PC-3 (cell line): ENCODE results near the gene ENPP1. TPM values are rescaled to one million over a fixed set of nuclear protein-coding genes. Genes with fewer than 3 reads are reported as not detected.

Experiments
- ATAC-seq: fragments of 200-7000 bp; cut with Tn5 transposase; 2 replicates; pipeline ENCODE4 v1.9.1; 2020; ENCODE audit warnings: mild to moderate bottlenecking, moderate library complexity
- BruUV-seq: library from RNA; stranded (reverse); fragments of 400-500 nt; replicated peaks from 2 replicates; lab custom pipeline; 2021; lab: Mats Ljungman, UMichigan
- CTCF ChIA-PET: fragments of 300-600 bp; sonication (Branson Sonifier 250); formaldehyde crosslinking; loops from one replicate; lab custom pipeline; 2022; ENCODE audit warnings: antibody characterized with exemption; lab: Charles Lee
- POLR2A ChIA-PET: fragments of 300-600 bp; sonication (Branson Sonifier 250); formaldehyde crosslinking; loops from one replicate; lab custom pipeline; 2022; ENCODE audit warnings: antibody characterized with exemption; ENCODE audit not compliant: unreplicated experiment; lab: Charles Lee
- DNase-seq: peaks from one replicate; pipeline ENCODE4 v3.0.0-alpha.2; 2015
- H2AFZ ChIP-seq: fragments of 300-600 bp; sonication (generic); 2 replicates; pipeline ENCODE4 v1.6.0; 2016; ENCODE audit warnings: antibody characterized with exemption, low read length
- H3F3A ChIP-seq: fragments of 300-600 bp; sonication (generic); one replicate; pipeline ENCODE4 v1.6.0; 2017; ENCODE audit warnings: antibody characterized with exemption, low read length, control low read depth, mild to moderate bottlenecking; ENCODE audit not compliant: unreplicated experiment
- H3K27ac ChIP-seq: fragments of 300-600 bp; sonication (generic); 2 replicates; pipeline ENCODE4 v1.5.1; 2016; ENCODE audit warnings: mild to moderate bottlenecking, low read length
- H3K27me3 ChIP-seq: fragments of 300-600 bp; sonication (generic); 2 replicates; pipeline ENCODE4 v1.6.1; 2016; ENCODE audit warnings: low read length, mixed read lengths
- H3K36me3 ChIP-seq: fragments of 300-600 bp; sonication (generic); 2 replicates; pipeline ENCODE4 v1.6.1; 2016; ENCODE audit warnings: low read depth, mixed run types, low read length, mixed read lengths
- H3K4me1 ChIP-seq: fragments of 300-600 bp; sonication (generic); 2 replicates; pipeline ENCODE4 v1.5.1; 2016; ENCODE audit warnings: low read length; ENCODE audit not compliant: insufficient read depth
- H3K4me2 ChIP-seq: fragments of 300-600 bp; sonication (generic); 2 replicates; pipeline ENCODE4 v1.6.0; 2016; ENCODE audit warnings: low read length
- H3K4me3 ChIP-seq: fragments of 300-600 bp; sonication (generic); 2 replicates; pipeline ENCODE4 v1.5.1; 2016; ENCODE audit warnings: mild to moderate bottlenecking, low read length, mixed read lengths
- H3K79me2 ChIP-seq: fragments of 300-600 bp; sonication (generic); 2 replicates; pipeline ENCODE4 v1.6.1; 2017; ENCODE audit warnings: low read length, mixed read lengths
- H3K9ac ChIP-seq: fragments of 300-600 bp; sonication (generic); 2 replicates; pipeline ENCODE4 v1.6.0; 2016; ENCODE audit warnings: mild to moderate bottlenecking, low read length
- H3K9me2 ChIP-seq: fragments of 300-600 bp; sonication (generic); replicated peaks from 2 replicates; pipeline ENCODE4 v1.6.1; 2016; ENCODE audit warnings: mixed run types, low read length, mixed read lengths
- H3K9me3 ChIP-seq: fragments of 300-600 bp; sonication (generic); 2 replicates; pipeline ENCODE4 v1.6.1; 2016; ENCODE audit warnings: low read length, mixed read lengths
- H4K20me1 ChIP-seq: fragments of 300-600 bp; sonication (generic); 2 replicates; pipeline ENCODE4 v1.6.1; 2016; ENCODE audit warnings: low read length, mixed read lengths
- EZH2 ChIP-seq: fragments of 300-600 bp; sonication (generic); IDR thresholded peaks from one replicate; pipeline ENCODE4 v1.6.1; 2017; ENCODE audit warnings: antibody characterized with exemption, mild to moderate bottlenecking, low read length; ENCODE audit not compliant: unreplicated experiment
- EZH2phosphoT487 ChIP-seq: fragments of 300-600 bp; sonication (generic); IDR thresholded peaks from 2 replicates; pipeline ENCODE4 v1.6.1; 2018; ENCODE audit warnings: mild to moderate bottlenecking, antibody characterized with exemption, low read length, borderline replicate concordance
- intact Hi-C: fragments of 100-400 bp; cut with micrococcal nuclease; formaldehyde crosslinking; loops from 2 replicates; pipeline ENCODE4 v1.9.0; 2023
- total RNA-seq: library from RNA; depleted of rRNA; stranded (reverse); fragments of >200 nt; gene quantifications from 2 replicates; pipeline ENCODE4 v1.2.3, GENCODE V29; 2014
- TF ChIP-seq, protein P1 (sequence below): fragments of 300-600 bp; sonication (generic); conservative IDR thresholded peaks from 2 replicates; pipeline ENCODE4 v1.5.1; 2017; ENCODE audit warnings: antibody characterized with exemption, low read depth, mild to moderate bottlenecking, low read length

The ENPP1 gene
- total RNA-seq, 1 experiment from 2014 or later = 5.1 TPM

GRCh38 chr6:131821010-131821807 is 13.4 kb downstream of the ENPP1 start:
- no peaks in the 10 kb centered on the region for H3K27me3 ChIP-seq
- H3K4me2 ChIP-seq = no peak overlapping the region
- no peaks in the 10 kb centered on the region for H3F3A ChIP-seq
- H2AFZ ChIP-seq = no peak overlapping the region
- intact Hi-C loops = no loop called here
- no peaks in the 10 kb centered on the region for H3K9me2 ChIP-seq
- H4K20me1 ChIP-seq = no peaks in the 10 kb centered on the region
- ChIA-PET CTCF (interaction anchor here (0.6 kb wide), 1 partner anchor 476 kb away, joined by 4 read pairs; no protein-coding TSS in a partner anchor), POLR2A (no interaction called here)
- H3K4me1 ChIP-seq = peaks cover 5% of the 10 kb centered on the region
- no peak overlapping the region for H3K4me3 ChIP-seq
- TF ChIP-seq EZH2phosphoT487 (no peak), EZH2 (no peak)
- TF ChIP-seq, protein P1, sequence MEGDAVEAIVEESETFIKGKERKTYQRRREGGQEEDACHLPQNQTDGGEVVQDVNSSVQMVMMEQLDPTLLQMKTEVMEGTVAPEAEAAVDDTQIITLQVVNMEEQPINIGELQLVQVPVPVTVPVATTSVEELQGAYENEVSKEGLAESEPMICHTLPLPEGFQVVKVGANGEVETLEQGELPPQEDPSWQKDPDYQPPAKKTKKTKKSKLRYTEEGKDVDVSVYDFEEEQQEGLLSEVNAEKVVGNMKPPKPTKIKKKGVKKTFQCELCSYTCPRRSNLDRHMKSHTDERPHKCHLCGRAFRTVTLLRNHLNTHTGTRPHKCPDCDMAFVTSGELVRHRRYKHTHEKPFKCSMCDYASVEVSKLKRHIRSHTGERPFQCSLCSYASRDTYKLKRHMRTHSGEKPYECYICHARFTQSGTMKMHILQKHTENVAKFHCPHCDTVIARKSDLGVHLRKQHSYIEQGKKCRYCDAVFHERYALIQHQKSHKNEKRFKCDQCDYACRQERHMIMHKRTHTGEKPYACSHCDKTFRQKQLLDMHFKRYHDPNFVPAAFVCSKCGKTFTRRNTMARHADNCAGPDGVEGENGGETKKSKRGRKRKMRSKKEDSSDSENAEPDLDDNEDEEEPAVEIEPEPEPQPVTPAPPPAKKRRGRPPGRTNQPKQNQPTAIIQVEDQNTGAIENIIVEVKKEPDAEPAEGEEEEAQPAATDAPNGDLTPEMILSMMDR = no peak
- no TSS peak for BruUV-seq
- no peaks in the 10 kb centered on the region for H3K79me2 ChIP-seq
- H3K9ac ChIP-seq = no peak overlapping the region
- ATAC-seq = no peak
- no peaks in the 10 kb centered on the region for H3K36me3 ChIP-seq
- no peak overlapping the region for H3K27ac ChIP-seq
- H3K9me3 ChIP-seq = no peaks in the 10 kb centered on the region
- DNase-seq = no peak

- no peaks in the 10 kb centered on the region for H3K27me3 ChIP-seq
- H3K9ac ChIP-seq = no peak overlapping the region
- intact Hi-C loops = no loop called here
- no peak overlapping the region for H2AFZ ChIP-seq
- DNase-seq = no peak
- H3K9me2 ChIP-seq = no peaks in the 10 kb centered on the region
- TF ChIP-seq, protein P1 = no peak
- TF ChIP-seq EZH2 (no peak), EZH2phosphoT487 (no peak)
- H3F3A ChIP-seq = no peaks in the 10 kb centered on the region
- H3K79me2 ChIP-seq = no peaks in the 10 kb centered on the region
- no peak overlapping the region for H3K4me3 ChIP-seq
- H3K36me3 ChIP-seq = no peaks in the 10 kb centered on the region
- ChIA-PET POLR2A (no interaction called here), CTCF (no interaction called here)
- H3K4me1 ChIP-seq = peaks cover 7% of the 10 kb centered on the region
- BruUV-seq = no TSS peak
- no peaks in the 10 kb centered on the region for H3K9me3 ChIP-seq
- no peak overlapping the region for H3K4me2 ChIP-seq
- no peaks in the 10 kb centered on the region for H4K20me1 ChIP-seq
- no peak for ATAC-seq
- no peak overlapping the region for H3K27ac ChIP-seq
Observed at GRCh38 chr6:131822119-131822518, 14.3 kb downstream of the ENPP1 start.

DNA sequence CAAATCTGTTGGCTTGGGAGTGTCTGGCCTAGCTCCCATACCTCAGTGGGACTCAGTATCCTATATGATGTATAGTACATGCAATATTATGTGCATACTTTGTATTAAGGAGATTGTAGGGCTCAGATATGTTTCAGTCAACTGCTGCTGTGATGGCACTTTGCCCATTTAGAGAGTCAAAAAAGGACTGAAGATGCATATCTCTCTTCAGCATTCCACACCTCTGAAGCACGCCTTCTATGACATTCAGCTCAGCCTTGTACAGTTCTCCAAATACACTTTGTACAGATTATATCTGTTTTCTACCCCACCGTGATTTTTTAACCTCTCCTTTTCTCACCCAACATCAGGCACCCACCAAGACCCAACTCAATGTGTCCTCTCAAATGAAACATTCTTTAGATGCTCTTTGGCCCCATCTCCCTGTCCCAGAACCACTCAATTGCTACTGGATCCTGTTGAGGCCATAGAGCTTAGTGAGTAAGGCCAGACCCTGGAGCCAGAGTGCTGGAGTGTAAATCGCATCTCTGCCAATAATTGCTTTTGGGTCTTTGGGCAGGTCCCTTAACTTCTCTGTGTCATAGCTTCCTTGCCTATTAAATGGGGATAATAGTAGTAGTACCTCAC is 15.6 kb downstream of the ENPP1 start:
- Histone ChIP-seq H3K9me3 (no peaks in the 10 kb centered on the region), H3K4me2 (no peak overlapping the region), H3K27me3 (no peaks in the 10 kb centered on the region), H3K79me2 (no peaks in the 10 kb centered on the region), H2AFZ (no peak overlapping the region), H4K20me1 (no peaks in the 10 kb centered on the region), H3K36me3 (no peaks in the 10 kb centered on the region), H3K27ac (no peak overlapping the region), H3K9ac (no peak overlapping the region), H3K4me1 (peaks cover 7% of the 10 kb centered on the region), H3K4me3 (no peak overlapping the region), H3F3A (no peaks in the 10 kb centered on the region), H3K9me2 (no peaks in the 10 kb centered on the region)
- DNase-seq (no peak), ATAC-seq (no peak)
- intact Hi-C loops = no loop called here
- CTCF ChIA-PET = no interaction called here
- TF ChIP-seq, protein P1 = no peak
- TF ChIP-seq EZH2 (no peak), EZH2phosphoT487 (no peak)
- POLR2A ChIA-PET = no interaction called here
- BruUV-seq = no TSS peak
